HS-27A (cell line): ENCODE data around the gene CELF2.
"Not testable (repeated sequence)": the region's sequence is repeated elsewhere in the genome, so short reads cannot be mapped to it uniquely, and the experiment has no call there.

Experiments used
- DNase-seq: peaks from one replicate; pipeline ENCODE4 v3.0.0-alpha.2; 2012; ENCODE audit warnings: low read depth, missing footprints

Gene CELF2

DNA sequence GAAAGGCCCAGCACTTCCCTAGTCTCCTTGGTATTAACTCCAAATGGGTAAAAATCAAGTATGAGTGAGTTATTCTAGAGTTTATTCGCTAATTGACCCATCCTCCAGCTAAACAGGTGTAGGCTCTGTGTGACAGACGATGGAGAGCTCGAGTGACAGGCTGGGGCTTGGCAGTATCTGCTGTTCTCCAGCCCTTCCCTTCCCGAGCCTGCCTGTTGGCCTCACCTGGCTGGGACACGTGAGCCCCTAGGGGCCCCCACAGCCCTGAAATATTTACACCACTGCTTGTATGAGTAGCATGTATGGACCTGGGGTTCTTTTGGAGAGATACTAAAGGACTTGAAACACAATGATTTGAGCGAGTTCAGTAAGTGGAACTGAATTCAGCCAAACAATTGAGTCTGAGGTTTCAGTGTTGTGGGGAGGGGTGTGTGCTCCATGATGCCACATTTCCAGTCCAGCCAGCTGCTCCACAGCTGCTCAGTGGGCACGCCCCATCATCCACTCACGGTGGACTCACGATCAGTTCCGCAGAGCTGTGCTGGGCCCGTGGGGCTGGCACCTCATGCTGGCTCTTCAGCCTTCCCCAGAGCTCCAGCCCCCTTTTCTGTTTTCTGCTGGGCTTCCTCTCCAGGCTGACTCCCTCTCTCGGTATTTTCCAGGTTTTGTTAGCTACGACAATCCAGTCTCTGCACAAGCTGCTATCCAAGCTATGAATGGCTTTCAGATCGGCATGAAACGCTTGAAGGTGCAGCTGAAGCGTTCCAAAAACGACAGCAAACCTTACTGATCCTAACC lies 310.8 kb downstream of the CELF2 start:
- no peak for DNase-seq

DNA sequence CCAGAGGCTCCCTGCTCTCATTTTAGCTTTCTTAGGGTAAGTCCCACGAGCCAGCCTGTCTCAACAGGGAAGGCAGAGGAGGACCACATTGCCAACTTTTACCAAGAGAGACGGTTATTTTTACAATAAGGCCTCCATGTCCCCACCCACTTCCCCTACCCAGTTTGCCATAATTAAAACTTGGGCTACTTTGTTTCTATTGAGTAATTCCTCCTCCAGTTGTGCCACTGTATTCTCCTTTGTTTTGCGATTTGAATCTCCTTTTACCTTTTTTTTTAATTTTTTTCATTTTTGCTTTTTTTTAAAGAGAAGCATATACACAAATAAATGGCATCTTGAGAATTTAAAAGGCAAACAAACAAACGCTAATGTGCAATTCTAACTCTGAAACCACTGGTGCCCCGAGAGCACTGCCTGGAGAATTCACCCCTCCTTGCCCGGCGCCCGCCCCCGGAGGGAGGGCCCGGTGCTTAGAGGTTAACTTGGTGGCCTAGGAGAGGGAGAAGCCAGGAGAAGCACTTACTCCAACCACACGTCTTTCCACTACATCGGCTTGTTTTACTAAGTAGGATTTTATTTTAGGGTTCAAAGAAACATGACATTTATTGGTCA lies 311.5 kb downstream of the CELF2 start:
- no peak for DNase-seq

DNA sequence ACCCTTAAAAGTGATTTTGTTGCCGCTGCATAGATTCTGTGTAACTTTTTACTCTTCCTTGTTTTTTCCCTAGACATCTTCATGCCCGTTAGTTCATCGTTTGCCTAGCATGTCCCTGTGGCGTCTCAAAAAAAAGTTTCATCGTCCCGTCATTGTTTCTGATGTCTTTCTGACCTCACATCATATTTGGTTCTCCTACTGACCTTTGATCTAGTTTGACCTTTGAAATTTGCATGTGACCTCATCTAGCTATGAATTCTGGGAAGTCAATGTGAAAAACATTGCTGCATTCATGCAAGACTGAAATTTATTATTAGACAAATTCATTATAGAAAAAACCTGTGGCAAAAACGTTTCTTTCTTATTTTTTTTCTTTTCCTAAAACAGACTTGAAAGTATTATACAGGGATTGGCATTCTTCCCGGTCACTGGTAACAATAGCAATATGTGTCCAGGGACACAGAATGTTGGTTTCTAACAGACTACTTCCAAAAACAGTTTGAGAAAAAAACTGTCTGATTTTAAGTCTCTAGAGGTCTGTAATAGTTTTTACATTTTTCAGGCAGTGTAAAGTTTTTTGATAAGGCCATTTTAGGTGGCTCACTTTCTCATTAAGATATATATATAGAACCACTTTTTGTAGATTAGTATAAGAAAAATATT lies 312.8 kb downstream of the CELF2 start:
- no peak for DNase-seq

DNA sequence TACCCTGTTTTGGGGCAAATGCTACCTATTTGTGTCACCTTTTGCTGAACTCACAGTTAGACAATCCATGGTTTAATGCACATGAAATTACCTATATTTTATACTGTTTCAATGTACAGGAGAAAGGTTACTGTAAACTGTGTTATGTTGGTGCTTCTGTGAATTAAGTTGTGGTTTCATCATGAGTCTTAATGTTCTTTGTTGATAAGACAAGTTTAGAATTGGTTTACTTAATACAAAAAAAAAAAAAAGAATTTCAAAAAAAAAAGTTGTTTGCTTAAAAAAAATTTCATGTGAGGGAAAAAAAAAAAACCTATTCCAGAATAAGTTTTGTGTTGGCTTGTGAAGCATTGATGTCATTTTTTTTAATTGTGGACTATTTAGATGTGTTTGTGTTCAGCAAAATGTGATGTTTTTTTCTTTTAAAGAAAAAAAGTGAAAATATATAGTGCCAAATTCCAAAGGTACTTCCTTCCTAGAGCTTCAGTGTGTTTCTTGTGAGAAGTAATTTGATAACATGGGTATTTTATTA lies 313.4 kb downstream of the CELF2 start:
- DNase-seq, result no peak

DNA sequence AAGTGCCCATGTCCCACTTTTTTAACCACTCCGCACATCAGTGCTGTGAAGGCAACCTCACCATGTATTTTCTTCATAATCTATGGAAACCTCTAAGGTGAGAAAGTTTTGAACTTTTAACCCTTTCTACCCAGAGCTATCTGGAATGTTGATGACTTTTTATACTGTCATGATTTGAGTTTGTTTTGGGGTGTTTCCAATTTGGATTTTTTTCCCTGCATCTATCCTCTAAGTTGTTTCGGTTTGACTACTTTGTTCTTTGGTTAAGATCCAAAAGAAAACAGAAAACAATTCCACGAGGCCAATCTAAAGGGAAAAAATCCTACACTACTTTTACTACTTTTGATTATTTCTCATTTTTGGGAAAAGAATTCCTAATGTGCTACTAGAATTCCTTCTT lies 314.1 kb downstream of the CELF2 start:
- no peak for DNase-seq

DNA sequence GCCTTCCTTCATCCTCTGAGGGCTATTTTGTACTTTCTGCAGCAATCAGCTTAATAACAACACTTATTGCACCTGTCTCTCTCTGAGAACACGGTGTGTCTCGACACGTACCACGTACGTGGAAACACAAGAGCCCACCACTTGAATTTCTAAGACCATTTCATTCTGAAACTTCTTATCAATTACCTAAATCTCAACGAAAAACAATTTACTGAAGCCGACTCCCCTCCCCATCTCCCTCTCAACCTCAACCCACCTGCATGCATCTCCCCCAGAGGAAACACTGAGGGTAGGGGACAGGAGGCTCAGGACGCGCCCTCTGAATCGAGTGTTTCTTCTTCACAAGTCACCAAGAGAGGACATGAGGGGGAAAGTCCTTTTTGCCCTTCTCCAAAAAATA lies 315.2 kb downstream of the CELF2 start:
- no peak for DNase-seq

DNA sequence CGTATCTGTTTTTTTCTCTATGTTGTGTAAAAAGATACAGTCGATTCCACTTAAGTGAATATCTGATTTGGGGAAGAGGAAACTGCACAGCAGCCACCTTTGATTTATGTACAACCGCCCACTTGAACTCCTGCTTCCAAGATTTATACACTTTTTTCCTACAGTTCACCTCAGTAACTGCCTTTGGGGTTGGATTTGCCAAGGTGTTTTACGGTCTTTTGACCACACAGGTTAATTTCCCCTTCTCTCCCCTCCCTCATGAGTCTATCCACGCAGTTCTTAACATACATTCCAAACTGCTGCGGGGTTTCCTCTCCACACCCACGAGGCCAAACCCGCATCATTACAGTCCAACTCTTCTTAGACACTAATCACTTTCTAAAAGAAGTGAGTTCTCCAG lies 316.8 kb downstream of the CELF2 start:
- no peak for DNase-seq

DNA sequence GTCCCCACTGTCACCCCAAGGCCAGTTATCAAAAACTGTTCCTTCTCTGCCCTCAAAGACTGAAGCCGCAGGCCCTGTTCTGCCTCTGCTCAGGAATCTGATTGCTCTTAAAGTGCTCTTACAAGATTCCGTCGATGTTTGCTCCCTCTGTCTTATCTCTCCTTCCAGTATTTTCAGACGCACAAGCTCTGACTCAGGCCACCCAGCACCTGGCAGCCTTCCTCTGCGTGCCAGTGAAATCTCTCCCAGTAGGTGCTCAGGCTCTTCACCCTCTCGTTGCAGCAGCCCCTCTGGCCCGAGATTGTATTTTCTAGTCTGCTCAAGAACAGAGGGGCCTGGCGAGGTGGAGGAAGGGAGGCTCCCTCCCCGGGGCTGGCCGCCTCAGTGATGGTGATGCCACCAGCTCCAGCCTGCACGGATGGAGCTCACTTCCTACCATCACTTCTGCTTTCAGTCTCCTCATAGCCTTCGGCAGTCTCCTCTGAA lies 317.5 kb downstream of the CELF2 start:
- no peak for DNase-seq

DNA sequence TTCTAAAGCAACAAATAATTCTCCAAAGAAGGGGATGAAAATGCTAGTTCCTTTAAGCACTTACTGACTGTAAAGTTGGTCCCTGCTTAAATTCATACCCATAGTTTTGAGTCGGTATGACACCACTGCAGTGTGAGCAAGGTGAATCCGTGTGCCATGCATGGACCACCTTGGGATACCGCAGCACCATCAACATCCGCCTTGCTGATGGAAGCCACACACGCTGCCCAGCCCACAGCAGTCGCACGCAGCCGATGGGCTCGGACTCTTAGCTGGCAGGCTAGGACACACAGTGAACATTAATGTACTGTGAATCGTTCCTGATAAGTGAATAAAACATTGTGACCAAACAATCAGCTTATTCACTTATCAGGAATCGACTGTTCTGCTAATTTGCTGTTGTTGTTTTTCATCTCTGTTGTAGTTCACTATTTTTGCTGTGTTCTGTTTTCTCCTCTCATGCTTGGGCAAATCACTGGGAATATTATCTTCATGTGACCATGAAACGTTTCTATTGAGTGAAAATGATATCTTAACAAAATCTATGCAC lies 318.3 kb downstream of the CELF2 start:
- DNase-seq, result no peak

DNA sequence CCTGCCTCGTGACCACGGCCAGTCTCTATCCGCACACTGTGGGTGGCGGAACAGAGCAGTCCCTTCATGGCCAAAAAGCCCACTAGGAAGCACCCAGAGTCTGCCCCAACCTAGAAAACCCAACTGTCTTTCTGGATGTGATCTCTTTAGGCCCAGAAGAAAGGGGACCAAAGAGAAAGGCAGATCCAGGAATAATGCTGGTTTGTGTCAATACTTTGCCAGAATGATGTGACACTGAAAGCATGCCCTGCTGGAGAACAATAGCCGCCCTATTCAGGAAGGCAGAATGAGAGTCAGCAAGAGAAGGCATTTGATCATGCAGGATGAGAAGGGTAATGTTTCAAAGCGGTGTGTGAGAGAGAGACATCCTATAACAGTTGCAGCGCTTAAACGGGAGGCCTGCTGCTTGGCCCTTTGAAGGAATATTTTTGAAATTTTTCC lies 319.1 kb downstream of the CELF2 start:
- no peak for DNase-seq

DNA sequence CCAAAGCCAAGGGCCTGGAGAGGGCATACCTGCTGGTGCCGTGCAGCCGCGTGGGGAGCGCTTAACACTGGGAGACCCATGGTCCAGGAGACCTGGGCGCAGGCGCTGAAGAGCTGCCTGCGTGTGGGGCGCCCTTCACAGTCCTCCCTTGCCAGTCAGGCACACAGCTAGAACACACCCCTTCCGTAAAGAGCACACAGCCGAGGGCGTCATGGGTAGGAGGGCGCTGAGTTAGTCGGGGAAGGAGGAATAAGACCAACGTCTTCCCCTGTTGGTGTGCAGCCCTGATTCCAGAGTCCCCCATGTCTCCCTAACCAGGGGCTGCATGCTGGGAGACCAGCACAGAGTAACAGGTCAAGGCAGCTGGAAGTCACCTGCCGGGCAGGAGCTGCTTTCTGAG lies 319.8 kb downstream of the CELF2 start:
- no peak for DNase-seq

DNA sequence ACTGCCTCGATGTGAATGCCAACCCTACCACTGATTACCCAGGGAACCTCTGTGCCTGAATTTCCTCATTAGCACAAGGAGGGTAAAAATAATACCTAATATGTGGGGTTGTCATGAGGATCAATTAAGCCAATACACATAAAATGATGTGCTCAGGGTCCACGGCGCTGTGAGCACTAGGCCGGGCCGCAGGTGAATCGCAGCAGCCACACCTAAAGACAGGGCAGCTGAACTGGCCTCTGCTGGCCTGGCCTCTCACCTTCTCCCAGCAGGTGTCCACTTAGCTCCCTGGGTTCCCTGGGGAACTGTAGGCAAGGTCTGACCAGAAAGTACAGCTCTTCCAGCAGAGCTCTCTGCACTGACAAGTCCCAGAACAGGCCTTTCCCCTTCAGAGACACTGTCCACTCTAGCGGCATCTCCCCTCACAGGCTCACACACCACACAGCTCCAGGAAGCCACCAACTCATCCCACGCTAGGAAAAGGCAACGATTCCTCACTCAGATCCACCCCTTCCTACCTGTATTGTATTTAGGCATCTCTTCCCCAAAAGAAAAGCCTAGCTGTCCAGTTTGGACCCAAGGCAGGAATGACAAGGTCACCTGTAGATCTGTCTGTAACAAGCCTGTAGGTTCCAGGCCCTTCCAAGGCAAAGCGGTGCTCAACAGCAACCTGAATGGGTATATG lies 320.6 kb downstream of the CELF2 start:
- DNase-seq, result no peak

DNA sequence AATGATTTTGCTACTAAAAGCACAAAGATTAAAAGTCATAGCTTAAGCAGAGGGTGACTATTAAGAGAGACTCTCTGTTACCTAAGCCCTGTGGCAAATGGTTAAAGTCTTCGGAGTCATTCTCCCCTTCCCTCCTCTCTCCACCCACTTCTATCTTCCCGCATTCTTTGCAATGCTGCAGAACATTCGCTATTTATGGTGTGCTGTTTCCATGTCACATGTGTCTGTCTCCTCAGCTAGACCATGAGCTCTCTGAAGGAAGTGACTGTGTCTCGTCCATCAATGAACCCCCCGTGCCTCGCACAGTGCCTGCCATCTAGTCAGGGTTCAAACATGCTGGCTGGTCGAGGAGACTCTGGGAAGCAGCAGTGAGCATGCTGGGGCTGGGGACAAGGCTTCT lies 321.3 kb downstream of the CELF2 start:
- DNase-seq, result no peak

DNA sequence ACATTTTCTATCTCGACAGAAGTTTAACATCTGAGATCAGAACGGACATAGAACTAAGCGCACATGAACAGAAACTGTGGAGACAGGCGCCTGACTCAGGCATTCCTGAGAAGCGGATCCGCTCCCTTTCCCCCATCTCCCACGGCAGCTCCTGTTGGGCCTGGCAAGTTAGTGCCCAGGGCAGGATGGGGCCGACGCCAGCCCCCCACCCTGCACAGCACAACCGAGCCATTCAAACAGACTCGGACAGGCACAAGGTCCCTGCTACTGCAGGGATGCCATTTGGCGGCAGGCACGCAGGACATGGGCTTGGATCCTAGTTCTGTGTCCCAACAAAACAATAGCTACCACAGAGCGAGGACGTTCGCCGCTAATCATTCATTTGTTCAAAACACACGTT lies 322.0 kb downstream of the CELF2 start:
- DNase-seq, result no peak

DNA sequence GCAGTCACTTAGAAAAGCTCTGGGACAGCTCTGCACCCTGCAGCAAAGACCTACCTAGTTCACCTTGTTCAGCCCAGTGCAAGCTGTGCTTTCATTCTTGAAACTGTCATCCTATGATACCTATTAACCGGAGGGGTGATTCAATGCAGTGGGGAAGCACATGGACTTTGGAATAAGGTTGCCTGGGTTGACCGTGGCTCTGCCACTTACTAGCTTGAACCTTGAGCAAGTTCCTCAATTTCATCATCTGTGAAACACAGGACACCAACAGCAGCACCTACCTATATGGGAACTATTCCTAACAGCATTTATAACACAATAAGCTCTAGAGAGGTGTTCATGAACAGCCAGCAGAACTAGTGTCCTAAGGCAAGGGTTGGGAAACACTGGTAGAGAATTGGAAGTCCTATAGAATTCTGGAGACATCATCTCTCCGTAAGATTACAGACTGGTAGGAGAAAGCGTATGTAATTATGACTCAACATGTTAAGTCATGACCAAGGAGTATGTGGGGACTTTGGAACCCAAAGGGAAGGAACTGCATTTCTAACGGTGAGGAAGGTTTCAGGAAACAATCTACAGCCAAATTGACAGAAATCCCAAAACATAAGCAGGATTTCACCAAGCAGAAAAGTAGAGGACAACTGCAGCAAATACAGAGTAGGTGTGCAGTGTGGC lies 323.8 kb downstream of the CELF2 start:
- no peak for DNase-seq

DNA sequence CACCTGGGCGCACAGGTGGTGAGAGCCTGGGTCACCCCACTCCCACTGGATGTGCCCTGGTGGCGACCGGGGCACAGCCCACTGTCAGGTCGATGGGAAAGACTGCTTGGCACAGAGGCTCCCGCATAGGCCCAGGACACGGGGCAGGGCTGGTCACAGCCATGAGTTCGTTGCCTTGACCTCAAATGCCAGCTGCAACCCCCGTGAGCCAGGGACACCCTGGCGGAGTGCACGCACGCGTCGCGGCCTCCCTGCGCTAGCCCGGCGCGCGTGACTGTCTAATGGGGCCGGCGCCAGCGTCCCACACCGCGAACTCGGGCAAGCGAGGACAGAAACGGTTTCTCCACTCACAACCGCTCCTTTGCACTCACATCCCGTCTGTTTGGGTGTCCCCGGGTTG lies 326.4 kb downstream of the CELF2 start:
- DNase-seq, result no peak

DNA sequence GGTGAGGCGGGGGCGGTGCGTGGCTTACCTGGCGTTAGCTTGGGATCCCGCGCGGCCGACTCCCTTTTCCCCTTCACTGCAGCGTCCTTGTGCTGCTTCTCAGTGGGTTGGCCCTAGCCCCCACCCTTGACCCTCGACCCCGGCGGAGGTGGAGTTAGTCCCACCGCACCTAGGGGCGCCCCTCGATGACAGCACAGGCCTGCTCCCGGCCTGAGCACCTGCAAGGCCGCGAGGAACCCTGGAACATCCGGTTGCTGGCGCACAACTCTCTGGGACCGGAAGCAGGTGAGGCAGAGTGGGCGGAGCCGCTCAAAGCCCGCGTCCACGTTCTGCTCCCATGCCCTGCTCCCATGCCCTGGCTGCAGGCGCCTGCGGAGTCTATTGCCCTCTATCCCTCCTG lies 326.9 kb downstream of the CELF2 start:
- no peak for DNase-seq

DNA sequence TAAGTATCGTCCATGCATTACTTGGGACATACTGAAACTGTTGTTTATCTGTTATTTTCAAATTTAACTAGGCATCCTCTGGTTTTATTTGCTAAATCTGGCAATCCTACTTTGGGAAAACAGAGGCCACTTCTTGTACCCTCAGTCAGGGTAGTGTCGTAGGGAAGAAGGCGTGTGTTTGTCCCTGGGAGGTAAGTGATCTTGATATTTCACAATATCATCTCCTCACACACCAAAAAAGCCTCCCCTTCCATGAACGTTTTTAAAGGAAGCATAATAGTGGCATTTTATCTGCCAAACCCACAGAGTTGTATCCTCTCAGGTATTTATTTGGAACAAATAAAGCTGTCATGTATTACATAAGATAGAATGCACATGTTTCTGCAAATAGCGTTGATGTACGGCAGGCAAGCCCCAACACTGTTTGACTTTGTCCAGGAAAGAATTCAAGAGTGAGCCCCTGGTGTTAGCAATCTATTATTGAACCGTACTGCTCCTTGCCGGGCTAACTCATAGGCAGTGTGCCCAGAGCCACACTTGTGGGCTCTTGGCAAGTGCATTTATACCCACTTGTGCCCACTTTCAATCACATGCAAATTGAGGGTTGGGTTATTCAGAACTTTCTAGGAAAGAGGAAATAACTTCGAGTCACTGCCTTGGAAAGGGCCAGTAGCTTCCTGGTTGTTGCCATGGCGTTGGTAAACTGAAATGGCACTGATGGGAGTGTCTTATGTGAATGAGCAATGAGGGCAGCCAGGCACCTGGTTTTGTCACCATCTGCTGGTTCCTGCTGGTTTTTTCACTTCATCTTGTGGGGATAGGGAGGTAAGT lies 327.8 kb downstream of the CELF2 start:
- no peak for DNase-seq

DNA sequence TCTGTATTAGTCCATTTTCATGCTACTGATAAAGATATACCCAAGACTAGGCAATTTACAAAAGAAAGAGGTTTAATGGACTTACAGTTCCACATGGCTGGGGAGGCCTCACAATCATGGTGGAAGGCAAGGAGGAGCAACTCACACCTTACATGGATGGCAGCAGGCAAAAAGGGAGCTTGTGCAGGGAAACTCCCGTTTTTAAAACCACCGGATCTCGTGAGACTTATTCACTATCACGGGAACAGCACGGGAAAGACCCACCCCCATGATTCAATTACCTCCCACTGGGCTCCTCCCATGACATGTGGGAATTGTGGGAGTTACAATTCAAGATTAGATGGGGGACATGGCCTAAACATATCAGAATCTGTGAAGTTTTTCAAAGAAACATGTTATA lies 329.9 kb downstream of the CELF2 start:
- DNase-seq, result not testable (repeated sequence)

DNA sequence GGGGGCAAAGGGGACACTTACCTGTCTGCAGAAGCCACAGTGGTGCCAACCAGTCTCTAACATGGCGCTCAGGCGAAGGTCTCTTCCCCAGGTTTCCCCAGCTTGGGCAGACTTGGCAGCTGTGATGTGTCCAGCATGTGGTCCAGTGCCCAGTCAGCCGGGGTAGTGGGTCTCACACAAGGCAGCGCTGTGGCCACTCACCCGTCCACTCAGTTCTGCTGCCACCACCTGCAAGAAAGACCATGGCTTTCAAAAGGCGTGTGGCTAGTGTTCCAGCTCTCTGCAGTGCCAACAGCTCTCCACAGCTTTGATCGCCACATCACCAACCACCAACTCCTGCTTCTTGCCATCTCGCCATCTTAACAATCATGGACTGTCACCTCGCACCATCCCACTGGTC lies 334.1 kb downstream of the CELF2 start:
- no peak for DNase-seq
